DMS79 (cell line): ENCODE results near the gene BOC.
"Not testable (repeated sequence)": the region's sequence is repeated elsewhere in the genome, so short reads cannot be mapped to it uniquely, and the experiment has no call there.

ENCODE experiments used
- DNase-seq: peaks from one replicate; lab custom pipeline; 2025; lab: John Stamatoyannopoulos, UW

Gene BOC

DNA sequence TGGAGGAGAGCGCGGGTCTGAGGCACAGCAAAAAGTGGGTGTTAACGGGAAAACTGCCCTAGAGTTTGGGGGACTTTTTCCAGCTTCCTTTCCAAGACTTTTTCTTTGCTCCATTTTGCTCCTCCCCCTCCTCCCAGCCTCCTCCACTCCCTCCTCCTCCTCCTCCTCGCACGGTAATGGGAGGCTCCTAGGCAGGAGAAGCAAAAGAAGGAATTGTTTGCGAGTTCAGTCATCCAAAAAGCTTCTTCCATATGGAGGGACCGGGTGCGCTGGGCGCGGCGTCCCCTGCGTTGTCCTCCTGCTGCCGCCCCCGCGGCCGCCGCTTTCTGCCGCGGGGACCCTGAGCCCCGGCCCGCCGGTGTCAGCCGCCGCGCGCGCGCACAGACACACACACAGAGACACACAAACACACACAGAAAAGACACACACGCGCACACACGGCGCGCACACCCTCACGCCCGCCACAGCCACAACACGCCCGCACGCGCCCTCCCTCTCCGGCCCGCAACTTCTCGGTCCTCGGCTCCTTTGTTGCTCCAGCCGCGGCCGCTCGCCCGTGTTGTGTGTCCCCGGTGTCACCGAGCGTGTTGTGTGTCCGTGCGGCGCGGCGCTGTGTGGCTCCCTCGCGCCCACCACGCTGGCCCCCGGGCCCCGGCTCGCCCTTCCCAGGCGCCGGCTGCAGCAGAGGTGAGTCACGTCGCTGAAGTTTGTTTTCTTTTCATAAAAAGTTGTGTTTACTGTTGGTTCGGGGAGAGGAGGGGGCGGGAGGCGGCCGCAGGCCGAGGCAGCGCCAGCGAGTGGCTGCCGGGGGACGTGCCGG, at the start of gene BOC:
BOC (plus strand) TSS at position 228 of the 820 bp plus-strand sequence. CDS start 38,246 bp downstream, outside the sequence.
- DNase-seq, result no peak

DNA sequence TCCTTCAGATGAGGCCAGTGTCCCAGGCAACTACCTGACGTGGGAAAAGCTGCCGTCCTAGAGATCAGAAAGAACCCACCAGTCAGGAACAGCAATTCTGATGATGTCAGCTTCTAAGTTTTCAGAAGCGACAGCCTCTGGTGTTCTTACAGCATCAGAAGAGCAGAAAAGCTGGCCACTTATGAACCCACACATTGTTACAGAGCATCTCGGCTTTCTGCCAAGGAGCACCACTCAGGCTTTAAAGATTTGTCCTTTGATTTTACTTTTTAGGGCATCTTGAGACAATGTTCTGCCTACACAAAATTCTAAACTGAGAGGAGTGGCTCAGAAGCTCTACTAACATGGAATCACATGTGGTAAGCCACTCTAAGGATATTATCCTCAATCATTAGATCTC, 49.7 kb upstream of the BOC start:
- DNase-seq, result peak; percentile 74

DNA sequence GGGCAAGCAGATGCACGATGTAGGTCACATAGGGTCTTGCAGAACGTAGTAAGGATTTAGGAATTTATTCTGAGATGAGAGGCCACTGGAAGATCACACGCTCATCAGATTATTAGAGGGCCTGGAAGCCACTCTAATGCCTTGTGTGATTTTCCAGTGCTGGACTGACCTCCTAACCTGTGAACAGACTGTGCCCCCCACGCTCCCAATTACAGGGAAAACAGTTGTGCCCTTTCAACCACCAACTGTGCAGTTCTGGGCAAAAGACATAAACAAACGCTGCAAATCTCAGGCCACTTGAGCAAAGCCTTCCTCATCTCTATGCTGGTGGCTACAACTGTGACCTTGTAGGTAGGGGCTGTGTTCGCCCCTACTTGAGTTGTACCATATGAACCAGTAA, 48.2 kb upstream of the BOC start:
- no peak for DNase-seq

- no peak for DNase-seq
These were observed 45.5 kb upstream of the BOC start for GRCh38 chr3:113165841-113166240.

GRCh38 chr3:113166357-113166718, 45.0 kb upstream of the BOC start:
- no peak for DNase-seq

- peak; percentile 53 for DNase-seq
These were observed 44.5 kb upstream of the BOC start for GRCh38 chr3:113166719-113167492.

DNA sequence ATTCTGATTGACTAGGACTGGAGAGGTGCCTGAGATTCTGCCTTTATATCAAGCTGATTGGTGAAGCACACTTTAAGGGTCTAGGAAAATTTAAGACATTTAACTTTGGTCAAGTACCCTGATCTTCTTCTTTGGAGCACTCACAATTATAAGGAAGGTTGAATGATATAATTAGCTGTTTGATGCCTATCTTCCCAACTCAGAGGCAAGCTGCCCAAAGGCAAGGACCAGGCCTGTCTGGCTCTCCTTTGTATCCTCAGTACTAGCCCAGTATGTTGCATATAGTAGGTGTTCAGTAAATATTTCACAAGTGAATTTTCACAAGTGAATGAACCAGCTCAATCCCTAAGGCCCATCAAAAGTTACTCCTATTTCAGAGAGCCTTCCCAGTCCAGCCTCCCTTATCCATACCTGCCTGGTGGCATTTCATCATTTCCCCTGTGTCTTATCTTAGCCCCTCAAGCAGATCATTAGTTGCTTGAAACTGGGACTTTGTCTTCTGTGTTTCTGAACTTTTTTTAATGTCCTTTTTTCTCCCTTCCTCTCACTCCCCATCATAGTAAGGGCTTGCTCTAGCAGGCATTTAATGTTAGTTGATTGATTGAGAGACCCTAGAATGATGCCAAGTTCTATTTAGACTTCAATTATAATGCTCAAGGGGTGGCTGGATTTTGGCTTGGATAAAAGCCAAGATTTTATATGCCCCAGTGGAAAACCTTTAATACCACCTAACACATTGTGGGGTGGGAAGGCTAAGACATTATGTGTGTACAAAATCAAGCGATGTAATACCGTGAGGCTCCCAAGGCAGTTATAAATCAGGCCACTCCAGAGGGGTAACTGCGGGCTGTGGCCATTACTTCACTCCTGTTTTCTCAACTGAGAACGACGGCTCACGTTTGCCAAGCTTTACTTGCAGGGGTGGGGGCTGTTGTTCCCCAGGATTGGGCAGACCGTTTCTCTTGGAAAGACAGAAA, 43.2 kb upstream of the BOC start:
- peak; percentile 75 for DNase-seq

- DNase-seq, result no peak
These were observed 41.4 kb upstream of the BOC start for GRCh38 chr3:113169891-113170452.

- no peak for DNase-seq
These were observed 40.6 kb upstream of the BOC start for GRCh38 chr3:113170771-113171170.

DNA sequence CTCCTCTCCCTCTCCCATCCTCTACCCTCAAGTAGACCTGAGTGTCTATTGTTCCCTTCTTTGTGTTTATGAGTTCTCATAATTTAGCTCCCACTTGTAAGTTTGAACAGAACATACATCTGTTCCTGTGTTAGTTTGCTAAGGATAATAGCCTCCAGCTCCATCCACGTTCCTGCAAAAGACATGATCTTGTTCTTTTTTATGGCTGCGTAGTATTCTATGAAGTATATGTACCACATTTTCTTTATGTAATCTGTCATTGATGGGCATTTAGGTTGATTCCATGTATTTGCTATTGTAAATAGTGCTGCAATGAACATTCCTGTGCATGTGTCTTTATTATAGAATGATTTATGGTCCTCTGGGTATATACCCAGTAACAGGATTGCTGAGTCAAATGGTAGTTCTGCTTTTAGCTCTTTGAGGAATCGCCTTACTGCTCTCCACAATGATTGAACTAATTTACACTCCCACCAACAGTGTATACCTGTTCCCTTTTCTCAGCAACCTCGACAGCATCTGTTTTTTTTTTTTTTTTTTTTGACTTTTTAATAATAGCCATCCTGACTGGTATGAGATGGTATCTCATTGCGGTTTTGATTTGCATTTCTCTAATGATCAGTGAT, 39.6 kb upstream of the BOC start:
- DNase-seq, result not testable (repeated sequence)

DNA sequence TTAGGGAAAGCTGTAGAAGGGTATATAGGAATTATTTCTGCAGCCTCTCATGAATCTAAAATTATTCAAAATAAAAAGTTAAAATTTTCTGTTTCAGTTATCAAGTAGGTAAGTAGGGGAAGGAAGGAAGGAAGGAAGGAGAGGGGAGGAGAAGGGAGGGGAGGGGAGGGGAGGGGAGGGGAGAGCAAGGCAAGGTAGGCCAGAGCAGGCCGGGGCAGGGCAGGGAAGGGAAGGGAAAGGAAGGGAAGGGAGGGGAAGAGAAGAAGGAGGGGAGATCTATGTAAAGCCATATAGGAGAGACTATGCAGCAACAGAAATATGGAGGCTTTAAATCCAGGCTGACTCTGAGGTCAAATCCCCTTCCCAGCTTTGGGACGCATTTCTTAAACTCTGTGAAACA, 38.3 kb upstream of the BOC start:
- no peak for DNase-seq

DNA sequence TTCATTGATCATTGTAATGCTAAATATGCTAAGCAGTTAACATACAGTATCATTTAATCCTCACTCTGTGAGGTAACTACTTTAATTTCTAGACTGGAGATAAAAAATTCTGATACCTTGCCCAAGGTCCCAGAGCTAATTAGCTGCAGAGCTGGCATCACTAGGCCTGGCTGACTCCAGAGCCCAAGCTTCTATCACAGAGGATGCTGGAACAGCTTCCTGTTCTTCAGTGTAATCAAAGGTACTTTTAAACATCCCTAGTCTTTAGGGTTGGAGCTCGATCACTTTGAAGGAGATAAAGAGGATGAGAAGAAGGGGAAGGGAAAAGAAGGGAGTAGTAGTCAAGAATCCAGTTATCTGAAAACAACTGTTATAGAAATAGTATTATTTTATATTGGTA, 37.1 kb upstream of the BOC start:
- no peak for DNase-seq

DNA sequence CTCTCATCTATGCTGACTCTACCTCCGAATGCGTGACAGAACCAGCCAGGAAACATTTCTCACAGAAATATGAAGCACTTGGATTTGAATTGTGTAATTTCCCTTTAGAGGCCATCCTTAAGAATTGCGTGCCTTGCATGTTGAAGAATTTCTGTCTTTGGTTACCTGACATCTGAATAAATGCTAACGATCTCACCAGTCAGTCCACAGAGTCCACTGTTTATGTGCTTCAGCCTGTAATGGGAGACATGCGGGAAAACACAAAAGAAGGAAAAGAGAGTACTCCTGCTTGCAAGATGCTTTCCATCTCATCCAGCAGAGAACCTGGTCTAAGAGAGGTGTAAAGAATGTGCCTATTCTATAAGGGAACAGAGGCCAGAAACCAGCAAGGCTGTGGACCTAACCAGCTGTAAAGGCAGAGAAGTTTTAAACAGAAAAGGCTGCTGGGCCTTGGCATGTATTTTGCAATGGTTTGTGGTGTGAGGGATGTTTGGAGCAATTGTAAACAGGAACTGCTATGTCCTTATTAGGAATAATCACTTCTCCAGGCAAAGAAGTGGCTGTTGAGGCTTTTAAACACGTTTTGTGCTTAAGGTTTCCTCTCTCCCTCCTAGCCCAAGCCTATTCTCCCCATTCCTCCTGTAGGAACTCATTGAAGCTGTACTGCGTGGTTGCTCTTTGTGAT, 36.4 kb upstream of the BOC start:
- DNase-seq, result no peak

DNA sequence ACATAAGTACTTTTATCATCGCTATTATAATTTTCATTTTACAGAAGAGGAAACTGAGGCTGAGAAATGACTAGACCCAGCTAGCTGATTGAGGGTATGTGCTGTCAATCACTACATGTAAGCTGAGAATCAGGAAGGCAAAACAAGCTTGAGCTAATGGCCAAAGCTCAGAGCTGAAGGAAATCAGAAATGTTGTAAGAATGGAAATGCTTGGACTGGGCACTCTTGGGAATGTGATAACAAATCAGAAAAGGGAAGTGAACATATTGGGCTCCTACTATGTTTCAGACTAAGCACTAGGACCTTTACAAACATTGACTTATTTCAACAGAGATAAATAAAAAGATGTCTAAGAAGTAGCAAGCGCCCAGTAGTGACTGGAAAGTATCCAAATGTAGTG, 33.8 kb upstream of the BOC start:
- DNase-seq, result no peak

DNA sequence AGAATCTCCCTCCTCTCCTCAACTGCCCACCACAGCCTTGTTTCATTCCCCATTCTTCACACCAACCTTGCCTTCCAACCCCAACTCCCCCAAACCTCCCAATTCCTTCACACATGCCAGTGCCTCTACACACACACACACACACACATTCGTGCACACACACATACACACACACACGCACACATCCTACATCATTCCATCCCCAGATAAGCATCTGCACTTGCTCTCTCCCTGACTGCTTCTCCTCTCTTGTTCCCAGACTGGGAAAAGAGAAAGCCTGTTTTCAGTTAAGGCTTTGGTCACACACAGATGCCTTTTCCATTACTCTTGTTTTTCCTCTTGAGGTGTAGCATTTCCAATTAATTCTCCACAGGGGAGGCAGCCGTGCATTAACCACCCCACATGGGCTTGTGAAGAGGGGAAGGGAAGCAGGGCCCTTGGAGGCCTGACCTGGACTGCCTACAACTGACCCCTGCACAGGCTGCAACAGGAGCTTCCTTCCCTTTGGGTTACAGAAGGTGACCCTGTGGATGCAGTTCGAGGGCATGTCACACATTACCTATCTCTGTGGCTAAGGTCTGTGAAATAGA, 32.0 kb upstream of the BOC start:
- DNase-seq, result no peak

- DNase-seq, result no peak
These were observed 27.4 kb upstream of the BOC start for GRCh38 chr3:113183748-113184661.

DNA sequence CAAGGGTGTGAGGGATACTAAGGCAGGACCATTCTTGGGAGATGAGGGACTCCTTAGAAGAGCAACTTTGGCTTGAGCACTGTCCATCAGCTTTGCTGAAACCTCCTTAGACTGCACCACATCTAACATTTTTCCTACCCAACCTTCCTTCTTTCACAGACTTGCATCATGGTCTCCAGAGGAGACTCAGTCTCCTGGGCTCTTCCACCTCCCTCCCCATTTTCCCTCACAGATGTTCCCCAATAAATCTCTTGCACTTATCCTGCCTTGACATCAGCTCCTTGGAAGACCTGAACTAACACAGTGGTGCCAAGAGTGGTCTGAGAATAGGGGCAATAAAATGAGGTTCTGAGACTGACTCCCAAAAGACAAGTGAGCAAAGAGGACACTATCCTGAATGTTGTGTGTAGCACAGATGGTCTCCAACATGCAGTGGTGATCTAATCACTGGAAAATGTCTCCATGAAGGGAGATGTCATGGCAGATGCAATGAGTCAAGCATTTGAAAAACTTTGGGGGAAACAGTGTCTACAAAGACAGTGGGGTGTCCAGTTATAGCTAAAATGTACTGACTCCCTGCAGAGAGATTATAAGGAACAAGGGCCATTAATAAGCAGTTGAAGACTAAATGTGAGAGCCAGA, 26.0 kb upstream of the BOC start:
- DNase-seq, result no peak

- DNase-seq, result no peak
These were observed 24.8 kb upstream of the BOC start for GRCh38 chr3:113186566-113186965.

- DNase-seq, result no peak
These were observed 18.1 kb upstream of the BOC start for GRCh38 chr3:113193288-113193687.
